ENCODE measurements around the gene RAD23A. TPM values are rescaled to one million over a fixed set of nuclear protein-coding genes. Genes with fewer than 3 reads are reported as not detected.

The RAD23A gene
- polyA plus RNA-seq, 4 donors: 73.2 to 97.1 (median 81.5) TPM

DNA sequence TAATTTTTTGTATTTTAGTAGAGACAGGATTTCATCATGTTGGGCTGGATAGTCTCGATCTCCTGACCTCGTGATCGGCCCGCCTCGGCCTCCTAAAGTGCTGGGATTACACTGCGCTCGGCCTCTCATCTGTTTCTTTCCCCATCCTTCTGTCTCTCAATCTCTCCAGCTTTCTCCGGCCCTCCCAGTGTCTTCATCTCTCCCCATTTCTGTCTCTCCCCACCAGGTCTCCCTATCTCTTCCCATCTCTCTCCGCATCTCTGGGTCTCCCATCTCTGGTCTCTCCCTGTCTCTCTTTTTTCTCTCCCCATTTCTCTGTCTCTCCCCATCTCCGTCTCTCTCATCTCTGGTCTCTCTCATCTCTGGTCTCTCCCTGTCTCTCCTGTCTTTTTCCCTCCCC is 37.4 kb downstream of the RAD23A start:
- DNase-seq (ENCODE audit: low read depth in 4 of 4, low spot score in 3 of 4): no peak

DNA sequence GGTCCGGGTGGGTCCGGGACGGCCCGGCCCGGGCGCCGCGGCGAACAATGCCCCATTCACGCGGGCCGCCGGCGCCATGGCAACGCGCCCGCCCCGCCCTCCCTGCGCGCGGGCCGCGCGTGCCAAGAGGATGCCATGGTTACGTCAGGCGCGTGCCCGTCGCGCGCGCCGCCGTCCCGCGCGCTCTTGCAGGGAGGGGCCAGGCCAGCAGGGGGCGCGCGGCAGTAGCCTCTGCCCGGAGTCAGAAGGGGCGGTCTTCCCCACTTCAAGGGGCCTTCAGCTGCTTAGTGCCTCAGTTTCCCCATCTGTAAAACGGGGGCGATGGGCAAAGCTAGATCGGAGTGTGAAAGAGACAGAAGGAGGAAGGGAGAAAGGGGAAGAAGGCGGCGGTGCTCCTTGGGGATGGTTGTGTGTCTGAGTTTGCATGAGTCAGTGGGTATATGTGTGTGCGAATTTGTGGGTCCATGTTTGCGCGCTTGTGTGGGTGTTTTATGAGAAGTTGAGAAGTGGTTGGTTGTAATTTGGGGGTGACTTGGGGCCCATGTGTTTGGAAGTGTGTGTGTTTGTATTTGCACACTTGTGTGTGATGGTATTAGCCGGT is 38.0 kb downstream of the RAD23A start:
- DNase-seq (ENCODE audit: low read depth in 4 of 4, low spot score in 3 of 4): peak in 2 of 4 donors; percentile 62 to 74

DNA sequence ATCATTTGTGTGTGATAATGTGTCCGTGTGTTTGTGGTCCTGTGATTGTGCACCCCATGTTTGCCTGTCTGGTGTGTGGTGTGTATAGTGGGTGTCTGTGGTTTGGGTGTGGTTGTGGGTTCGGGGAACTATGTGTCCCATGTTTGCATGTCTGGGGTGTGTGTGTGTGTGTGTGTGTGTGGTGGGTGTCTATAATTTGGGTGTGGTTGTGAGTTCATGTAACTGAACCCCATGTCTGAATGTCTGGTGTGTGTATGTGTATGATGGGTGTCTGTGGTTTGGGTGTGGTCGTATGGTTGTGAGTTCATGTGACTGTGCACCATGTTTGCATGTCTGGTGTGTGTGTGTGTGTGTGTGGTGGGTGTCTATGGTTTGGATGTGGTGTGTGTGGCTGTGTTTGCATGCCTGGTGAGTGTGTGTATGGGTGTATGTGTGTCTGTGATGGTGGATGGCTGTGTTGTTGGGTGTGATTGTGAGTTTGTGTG is 38.5 kb downstream of the RAD23A start:
- no peak for DNase-seq (ENCODE audit: low read depth in 4 of 4, low spot score in 3 of 4)

DNA sequence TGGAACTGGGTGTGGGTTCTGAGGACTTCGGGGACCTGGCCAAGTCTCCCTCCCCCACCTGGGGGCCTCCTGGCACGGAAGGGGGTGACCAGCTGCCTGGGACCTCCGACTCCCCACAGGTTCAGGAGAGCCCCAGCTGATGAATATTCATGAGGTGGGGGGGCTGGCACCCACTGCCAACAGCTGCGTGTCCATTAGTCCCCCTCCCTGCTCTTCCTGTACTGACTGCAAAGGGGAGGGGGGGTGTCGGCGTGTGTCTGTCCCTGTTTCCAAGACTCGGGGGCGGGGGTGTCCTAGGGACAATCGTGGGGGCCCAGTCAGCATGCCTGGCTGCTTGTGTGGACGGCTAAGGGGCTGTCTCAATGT is 39.0 kb downstream of the RAD23A start:
- DNase-seq (ENCODE audit: low read depth in 4 of 4, low spot score in 3 of 4): no peak

DNA sequence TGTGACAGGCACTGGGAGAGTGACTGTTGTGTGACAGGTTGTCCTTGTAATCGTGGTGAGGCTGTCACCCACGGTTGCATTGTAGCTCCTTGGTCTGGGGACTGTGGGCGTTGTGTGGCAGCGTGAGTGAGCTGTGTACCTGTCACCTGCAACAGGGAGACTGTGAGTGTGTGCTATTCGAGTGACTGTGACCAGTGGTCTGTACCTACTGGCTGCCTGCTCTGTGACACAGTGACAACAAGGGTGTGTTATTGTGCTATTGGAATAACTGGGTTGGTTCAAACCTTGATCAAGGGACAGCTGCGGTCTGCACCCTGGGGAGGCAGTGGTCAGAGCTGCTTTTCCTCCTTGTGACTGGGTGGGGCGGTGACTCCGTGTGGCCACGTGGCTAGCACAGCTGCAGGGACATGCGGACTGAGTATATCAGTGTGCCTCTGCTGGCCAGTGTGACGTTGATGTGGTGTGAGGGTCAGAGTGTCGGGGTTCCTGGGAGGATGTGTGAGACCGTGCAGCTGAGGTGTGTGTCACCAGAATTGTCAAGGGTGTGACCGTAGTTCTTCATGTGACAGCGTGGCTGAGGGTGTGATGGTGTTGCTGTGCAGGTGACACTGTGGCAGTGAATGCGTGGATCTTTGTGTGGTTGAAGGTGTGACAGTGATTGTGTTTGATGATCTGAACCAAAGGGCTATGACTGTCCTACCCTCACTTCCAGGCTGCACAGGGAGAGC is 39.6 kb downstream of the RAD23A start:
- DNase-seq (ENCODE audit: low read depth in 4 of 4, low spot score in 3 of 4): no peak

DNA sequence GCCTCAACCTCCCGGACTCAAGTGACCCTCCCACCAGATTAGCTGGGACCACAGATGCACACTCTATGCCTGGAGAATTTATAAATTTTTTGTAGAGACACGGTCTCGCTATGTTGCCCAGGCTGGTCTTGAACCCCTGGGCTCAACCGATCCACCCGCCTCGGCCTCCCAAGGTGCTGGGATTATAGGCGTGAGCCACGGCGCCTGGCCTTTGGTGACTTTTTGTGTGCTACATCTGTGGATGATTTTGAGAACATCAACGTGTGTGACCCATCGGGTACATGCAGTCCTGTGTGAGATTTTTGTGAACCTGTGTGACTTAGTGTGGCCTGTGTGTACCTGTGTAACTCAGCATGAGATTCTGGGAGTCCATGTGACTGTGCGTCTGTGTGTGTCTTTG is 41.1 kb downstream of the RAD23A start:
- no peak for DNase-seq (ENCODE audit: low read depth in 4 of 4, low spot score in 3 of 4)

DNA sequence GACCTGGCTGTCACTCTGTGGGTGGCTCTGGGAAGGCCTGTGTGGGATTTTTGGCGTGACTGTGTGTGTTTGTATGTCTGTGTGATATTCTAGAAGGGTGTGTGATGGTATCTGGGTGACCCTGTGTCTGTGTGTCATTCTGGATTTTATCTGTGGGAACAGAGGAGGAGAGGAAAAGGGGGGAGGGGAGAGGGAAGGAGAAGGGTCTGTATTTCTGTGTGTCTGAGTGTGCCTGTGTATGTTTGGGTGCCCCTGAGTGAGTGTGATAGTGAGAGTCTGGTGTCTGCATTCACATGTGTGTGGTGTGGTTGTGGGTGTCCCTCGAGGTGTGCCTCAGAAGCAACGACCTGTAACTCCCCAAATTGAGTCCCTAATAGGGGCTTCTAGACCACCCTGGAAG is 41.5 kb downstream of the RAD23A start:
- no peak for DNase-seq (ENCODE audit: low read depth in 4 of 4, low spot score in 3 of 4)

DNA sequence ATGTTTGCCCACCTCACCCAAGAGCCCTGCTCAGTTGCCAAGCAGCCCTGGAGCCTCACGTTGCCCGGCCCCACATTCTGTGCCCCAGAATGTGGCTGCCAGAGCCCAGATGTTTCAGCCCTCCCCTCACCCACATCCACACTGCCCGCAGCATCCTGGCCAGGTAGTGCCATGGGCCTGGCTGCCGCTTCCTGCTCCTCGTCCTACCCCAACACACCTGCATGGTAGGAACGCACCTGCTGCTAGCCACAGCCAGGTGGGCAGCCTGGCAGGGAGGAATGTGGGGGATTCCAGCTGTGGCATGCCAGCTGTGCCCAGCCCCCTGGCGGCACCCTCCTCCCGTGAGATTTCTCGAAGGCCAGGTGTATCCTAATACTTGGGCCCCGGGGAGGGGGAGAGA is 42.1 kb downstream of the RAD23A start:
- no peak for DNase-seq (ENCODE audit: low read depth in 4 of 4, low spot score in 3 of 4)

DNA sequence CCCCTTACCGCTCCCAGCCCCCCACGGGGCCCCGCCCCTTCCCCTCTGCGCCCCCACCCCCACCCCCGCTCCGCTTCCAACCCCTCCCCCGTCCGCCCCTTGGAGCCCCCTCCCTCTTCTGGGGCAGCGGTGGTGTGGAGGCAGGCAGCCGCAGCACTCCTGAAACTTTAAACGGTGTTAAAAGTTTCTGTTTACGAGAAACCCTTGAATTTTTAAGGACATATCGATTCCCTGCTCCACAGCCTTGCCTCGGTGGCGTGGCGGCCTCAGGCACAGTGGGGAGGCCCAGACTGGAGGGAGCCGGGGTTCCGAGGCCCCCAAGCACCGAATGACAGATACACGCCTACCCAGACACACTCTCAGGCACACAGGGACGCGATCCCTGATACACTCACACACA is 44.8 kb downstream of the RAD23A start:
- no peak for DNase-seq (ENCODE audit: low read depth in 4 of 4, low spot score in 3 of 4)

DNA sequence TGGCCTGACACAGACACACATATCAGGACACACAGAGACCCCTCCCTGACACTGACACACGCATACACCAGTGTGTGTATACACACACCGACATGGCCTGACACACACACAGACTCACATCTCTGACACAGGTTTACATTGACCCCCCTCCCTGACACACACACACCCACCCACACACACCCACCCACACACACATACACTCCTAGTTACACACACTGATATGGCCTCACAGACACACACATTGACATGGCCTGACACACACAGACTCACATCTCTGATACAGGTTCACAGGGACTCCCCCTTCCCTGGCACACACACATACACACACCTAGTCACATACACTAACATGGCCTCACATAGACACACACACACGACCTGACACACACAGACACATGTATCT is 45.2 kb downstream of the RAD23A start:
- no peak for DNase-seq (ENCODE audit: low read depth in 4 of 4, low spot score in 3 of 4)

DNA sequence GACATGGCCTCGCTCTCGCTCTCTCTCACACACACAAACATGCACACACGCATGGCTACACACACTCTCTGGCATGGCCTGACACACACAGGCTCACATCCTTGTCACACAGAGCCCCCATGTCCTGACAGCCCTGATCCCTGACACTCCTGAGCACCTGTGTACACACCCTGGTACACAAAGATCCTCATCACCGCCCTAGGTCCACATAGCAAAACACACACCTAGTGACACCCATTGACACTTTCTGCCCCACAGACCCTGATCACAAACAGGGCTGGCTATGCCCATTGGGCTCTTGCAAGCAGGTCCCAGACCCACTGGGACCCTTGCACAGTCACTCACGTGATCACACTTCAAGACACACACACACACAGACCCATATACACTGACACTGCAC is 45.6 kb downstream of the RAD23A start:
- no peak for DNase-seq (ENCODE audit: low read depth in 4 of 4, low spot score in 3 of 4)

DNA sequence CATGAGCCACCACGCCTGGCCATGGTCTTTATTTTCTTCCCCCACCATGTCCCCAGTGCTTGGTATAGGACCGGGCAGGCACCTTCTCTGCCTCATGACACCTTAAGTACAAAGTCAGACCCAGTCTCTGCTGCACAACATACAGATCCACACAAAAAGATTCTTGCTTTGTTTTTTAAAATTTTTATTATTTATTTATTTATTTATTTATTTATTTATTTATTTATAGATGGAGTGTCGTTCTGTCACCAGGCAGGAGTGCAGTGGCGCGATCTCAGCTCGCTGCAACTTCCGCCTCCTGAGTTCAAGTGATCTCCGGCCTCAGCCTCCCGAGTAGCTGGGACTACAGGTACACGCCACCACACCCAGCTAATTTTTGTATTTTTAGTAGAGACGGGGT is 47.1 kb downstream of the RAD23A start:
- DNase-seq (ENCODE audit: low read depth in 4 of 4, low spot score in 3 of 4): no peak

DNA sequence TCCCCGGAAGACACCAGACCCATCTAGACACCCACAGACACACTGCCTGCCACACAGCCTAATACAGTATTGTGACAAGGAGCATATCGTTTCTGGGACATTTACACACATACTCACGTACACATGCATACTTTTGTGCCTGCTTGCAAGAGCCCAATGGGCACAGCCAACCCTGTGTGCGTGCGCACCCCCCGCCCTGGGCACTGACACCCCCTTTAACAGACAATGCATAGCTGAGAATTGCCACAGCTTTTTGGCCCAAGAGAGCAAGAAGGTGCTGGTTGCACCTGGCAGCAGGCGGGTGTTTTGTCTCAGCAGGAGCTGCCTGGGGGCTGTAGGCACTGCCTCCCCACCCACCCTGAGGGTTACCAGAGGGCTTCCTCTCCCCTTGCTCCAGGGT is 47.9 kb downstream of the RAD23A start:
- DNase-seq (ENCODE audit: low read depth in 4 of 4, low spot score in 3 of 4): no peak

DNA sequence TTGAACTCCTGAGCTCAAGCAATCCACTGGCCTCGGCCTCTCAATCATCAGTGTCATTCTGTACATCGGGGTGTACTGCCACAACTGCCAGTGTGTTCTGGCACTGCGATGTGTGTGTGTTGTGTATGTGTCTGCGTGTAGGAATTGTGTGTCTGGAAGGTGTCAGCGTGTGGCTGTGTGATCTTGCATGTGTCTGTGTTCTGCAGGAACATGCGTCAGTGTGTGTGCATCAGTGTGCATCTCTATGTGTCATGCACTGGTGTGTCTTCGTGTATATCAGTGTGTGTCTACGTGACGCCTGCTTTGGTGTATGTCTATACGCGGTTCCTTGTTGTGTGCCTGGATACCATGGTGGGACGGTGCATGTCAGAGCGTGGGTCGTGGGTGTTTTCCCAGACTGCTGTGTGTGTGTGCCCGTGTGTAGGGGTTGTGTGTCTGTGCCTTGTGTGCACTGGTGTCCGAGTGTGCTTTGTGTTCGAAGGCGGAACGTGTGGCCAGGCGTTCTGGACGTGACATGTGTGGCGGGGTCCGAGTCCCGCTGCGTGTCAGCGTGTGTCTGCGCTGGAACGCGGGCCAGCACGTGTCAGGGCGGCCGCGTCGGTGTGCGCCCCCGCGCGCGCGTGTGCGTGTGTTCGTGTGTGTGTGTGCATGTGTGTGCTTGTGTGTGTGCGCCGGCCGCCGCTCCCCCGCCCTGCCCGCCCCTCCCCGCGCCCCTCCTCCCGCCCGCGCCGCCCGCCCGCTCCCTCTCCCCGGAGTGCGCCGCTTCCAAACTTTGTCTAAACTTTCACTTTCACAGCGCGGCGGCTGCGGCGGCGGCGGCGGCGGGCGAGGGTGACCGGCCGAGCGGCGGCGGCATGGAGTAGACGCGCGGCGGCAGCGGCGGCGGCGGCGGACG is 49.3 kb downstream of the RAD23A start, which contains the start of gene NFIX:
Gene NFIX (plus strand): TSS at position 775 of the 895 bp plus-strand sequence. CDS start 363 bp downstream, outside the sequence.
- no peak for DNase-seq (ENCODE audit: low read depth in 4 of 4, low spot score in 3 of 4)

DNA sequence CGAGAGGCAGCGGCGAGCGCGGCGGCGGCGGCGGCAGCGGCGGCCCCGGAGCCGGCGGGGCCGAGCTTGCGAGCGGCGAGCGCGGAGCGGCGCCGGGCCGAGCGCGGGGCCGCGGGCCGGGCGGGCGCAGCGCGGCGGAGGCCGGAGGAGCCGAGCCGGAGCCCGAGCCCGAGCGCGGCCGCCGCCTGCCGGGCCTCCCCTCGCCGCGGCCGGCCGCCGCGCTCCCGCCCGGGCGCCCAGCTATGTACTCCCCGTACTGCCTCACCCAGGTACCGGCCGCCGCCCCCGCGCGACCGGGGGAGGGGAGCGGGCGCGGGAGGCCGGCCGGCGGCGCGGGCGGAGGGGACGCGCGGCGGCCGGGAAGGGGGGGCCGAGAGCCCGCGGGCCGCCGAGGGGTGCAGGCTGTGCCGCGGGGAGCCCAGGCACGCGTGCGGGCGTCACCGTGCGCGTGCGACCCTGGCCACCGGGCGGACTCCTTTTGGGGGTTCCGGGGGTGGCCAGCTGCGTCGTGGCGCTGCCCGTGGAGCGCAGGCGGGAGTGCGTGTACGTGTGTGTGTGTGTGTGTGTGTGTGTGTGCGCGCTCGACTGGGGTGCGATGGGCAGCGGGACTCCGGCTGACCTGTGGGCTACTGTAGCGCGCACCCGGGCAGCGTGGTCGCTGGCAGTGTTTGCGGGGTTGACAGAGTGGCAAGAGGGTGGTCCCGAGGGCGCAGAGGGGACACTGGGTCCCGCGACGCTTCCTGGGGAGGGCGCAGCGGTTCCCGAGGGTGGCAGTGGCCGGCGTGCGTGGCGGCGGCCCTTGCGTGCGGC is 50.1 kb downstream of the RAD23A start:
- DNase-seq (ENCODE audit: low read depth in 4 of 4, low spot score in 3 of 4): no peak

DNA sequence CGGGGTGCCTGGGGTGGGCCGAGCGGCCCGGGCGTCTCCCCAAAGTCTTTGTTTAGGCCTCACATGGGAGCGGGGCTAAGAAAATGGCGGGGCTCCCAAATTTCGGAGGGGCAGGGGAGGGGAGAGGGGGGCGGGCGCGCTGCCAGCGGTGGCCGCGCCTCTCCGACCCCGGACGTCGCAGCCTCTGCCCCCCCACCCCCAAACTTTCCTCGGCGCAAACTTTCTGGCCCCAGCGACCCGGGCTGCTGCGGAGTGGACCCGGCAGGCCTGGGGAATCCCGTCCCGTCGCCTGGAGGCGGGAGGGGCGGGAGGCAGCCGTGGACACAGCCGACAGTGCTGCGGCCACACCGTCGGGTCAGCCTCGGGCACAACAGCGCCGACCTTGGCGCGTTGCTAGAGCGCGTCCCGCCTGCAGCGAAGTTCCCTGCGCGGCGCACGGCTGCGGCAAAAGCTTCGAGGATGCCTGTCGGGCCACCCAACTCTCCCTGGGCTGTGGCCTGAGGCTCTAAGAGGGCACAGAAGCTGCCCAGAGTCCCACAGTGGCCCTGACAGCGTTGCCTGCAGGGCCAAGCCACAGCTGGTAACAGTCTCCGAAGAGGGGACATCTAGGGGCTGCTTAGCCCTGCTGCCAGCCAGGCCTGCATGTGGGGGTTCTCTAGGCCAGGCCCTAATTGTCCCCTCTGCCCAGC is 50.9 kb downstream of the RAD23A start:
- no peak for DNase-seq (ENCODE audit: low read depth in 4 of 4, low spot score in 3 of 4)

DNA sequence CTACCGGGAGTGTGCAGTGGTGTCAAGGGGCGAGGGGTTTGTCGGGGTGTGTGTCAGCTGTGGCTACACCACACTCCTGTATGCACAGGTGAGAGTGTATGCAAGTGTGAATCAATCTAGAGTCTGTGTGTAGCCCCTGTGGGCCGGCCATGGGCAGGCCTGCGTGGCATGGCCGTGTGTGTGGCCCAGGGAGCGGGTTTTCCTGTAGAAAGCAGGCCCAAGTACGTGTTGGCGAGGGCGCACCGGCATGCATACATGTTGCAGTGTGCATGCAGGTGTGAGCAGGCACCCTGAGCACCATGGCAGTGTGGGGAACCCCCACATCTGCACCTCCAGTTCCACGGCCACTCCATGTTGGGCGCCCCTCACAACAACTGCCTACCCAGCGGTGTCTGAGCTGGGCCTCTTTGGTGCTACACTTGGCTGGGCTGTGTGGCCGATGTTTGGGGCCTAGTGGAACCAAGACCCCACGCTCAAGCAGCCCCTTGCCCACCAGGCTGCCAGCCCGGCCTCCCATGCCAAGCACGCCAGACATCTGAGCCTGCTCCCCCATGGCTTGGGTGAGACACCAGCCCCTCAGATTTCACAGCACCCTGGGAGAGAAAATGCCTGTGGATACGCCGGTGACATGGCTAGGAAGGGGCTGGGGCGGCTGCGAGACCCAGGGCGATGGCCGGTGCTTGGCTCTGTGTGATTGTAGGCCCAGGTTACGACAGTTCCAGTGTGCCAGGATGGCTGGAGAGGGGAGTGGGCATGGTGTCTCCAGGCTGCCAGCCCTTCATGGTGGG is 51.7 kb downstream of the RAD23A start:
- no peak for DNase-seq (ENCODE audit: low read depth in 4 of 4, low spot score in 3 of 4)

DNA sequence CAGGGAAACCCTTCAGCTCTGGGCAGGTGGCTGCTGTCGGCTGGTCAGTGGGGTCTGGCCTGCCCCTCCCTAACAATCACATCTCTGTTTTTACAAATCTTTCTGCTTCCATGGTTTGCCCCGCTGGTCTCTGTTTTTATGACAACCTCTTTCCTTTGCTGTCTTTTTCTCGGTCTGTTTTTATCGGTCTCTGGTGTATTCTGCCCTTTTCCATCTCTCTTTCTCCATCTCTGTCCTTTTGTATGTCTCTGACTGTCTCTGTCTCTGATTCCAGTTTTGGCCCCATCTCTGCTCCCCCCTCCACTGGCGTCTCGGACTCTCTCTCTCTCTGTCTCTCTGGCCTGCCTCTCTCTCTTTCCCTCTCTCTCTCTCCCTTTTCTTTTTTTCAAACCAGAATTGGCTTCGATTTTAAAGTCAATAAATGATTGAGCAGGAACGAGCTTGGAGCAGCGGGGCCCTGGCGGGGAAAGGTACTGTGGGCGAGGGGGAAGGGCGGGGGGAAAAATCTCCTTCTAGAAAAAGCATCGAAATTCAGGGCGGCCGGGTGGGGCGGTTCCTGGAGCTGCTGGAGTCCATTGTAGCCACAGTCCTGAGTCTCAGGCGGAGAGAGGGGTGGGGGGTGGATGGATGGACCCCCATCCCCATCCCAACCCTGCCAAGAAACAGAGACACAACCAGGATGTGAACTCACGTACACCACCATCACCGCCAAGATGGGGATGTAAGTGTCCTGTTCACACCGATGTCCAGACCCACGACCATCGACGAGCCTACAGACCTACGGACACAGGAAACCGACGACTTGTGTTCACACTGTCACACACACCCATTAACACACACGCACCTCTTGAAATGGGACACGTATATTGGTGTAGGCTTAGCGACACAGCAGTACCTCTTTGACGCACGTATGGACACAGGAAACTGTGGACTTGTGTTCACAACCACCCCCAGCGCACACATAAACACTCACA is 52.6 kb downstream of the RAD23A start:
- DNase-seq (ENCODE audit: low read depth in 4 of 4, low spot score in 3 of 4): no peak
